ENCODE data around the gene SC5D.

Gene SC5D

GRCh38 chr11:121300313-121300971, 7.9 kb downstream of the SC5D start:
- no peak overlapping the region for H3K4me3 ChIP-seq
- peaks cover 13% of the 10 kb centered on the region for H3K36me3 ChIP-seq (replicated peaks)
- H3K9me3 ChIP-seq, result no peaks in the 10 kb centered on the region
- peaks cover 6% of the 10 kb centered on the region for H3K4me1 ChIP-seq
- DNase-seq (ENCODE audit: low spot score in 2 of 2), result peak in 1 of 2 experiments; percentile 8
- in situ Hi-C loops (cut with MboI; ENCODE audit: low sequenced_read_pairs), result no loop called here
- H3K27me3 ChIP-seq (ENCODE audit: low read depth), result no peaks in the 10 kb centered on the region

- Histone ChIP-seq H3K27me3 (ENCODE audit: low read depth) (no peaks in the 10 kb centered on the region), H3K4me1 (peaks cover 6% of the 10 kb centered on the region), H3K4me3 (no peak overlapping the region), H3K36me3 (replicated peaks) (peaks cover 19% of the 10 kb centered on the region), H3K9me3 (no peaks in the 10 kb centered on the region)
- DNase-seq (ENCODE audit: low spot score in 2 of 2), result no peak
- in situ Hi-C loops (cut with MboI; ENCODE audit: low sequenced_read_pairs), result no loop called here
These were observed 8.6 kb downstream of the SC5D start for GRCh38 chr11:121300972-121301699.

- in situ Hi-C loops (cut with MboI; ENCODE audit: low sequenced_read_pairs), result no loop called here
- no peak overlapping the region for H3K4me3 ChIP-seq
- H3K36me3 ChIP-seq (replicated peaks), result peaks cover 36% of the 10 kb centered on the region
- H3K9me3 ChIP-seq, result no peaks in the 10 kb centered on the region
- no peaks in the 10 kb centered on the region for H3K27me3 ChIP-seq (ENCODE audit: low read depth)
- DNase-seq (ENCODE audit: low spot score in 2 of 2), result no peak
- H3K4me1 ChIP-seq, result peaks cover 6% of the 10 kb centered on the region
These were observed 12.2 kb downstream of the SC5D start for GRCh38 chr11:121304759-121305158.

- Histone ChIP-seq H3K36me3 (replicated peaks) (peaks cover 36% of the 10 kb centered on the region), H3K4me1 (no peaks in the 10 kb centered on the region), H3K4me3 (no peak overlapping the region), H3K9me3 (no peaks in the 10 kb centered on the region), H3K27me3 (ENCODE audit: low read depth) (no peaks in the 10 kb centered on the region)
- no peak for DNase-seq (ENCODE audit: low spot score in 2 of 2)
- in situ Hi-C loops (cut with MboI; ENCODE audit: low sequenced_read_pairs), result no loop called here
These were observed 16.2 kb downstream of the SC5D start for GRCh38 chr11:121308816-121309215.

- H3K4me3 ChIP-seq, result no peak overlapping the region
- in situ Hi-C loops (cut with MboI; ENCODE audit: low sequenced_read_pairs), result no loop called here
- no peak for DNase-seq (ENCODE audit: low spot score in 2 of 2)
- H3K9me3 ChIP-seq, result no peaks in the 10 kb centered on the region
- H3K36me3 ChIP-seq (replicated peaks), result peaks cover 29% of the 10 kb centered on the region
- no peaks in the 10 kb centered on the region for H3K4me1 ChIP-seq
- no peaks in the 10 kb centered on the region for H3K27me3 ChIP-seq (ENCODE audit: low read depth)
These were observed 17.1 kb downstream of the SC5D start for GRCh38 chr11:121309688-121310087.

GRCh38 chr11:121310908-121311307, 18.3 kb downstream of the SC5D start:
- no peak for DNase-seq (ENCODE audit: low spot score in 2 of 2)
- no peaks in the 10 kb centered on the region for H3K27me3 ChIP-seq (ENCODE audit: low read depth)
- in situ Hi-C loops (cut with MboI; ENCODE audit: low sequenced_read_pairs), result no loop called here
- no peaks in the 10 kb centered on the region for H3K9me3 ChIP-seq
- no peak overlapping the region for H3K4me3 ChIP-seq
- peaks cover 18% of the 10 kb centered on the region for H3K36me3 ChIP-seq (replicated peaks)
- H3K4me1 ChIP-seq, result no peaks in the 10 kb centered on the region

GRCh38 chr11:121311373-121311772, 18.8 kb downstream of the SC5D start:
- no peaks in the 10 kb centered on the region for H3K9me3 ChIP-seq
- peaks cover 14% of the 10 kb centered on the region for H3K36me3 ChIP-seq (replicated peaks)
- DNase-seq (ENCODE audit: low spot score in 2 of 2), result no peak
- no peaks in the 10 kb centered on the region for H3K4me1 ChIP-seq
- no peaks in the 10 kb centered on the region for H3K27me3 ChIP-seq (ENCODE audit: low read depth)
- H3K4me3 ChIP-seq, result no peak overlapping the region
- in situ Hi-C loops (cut with MboI; ENCODE audit: low sequenced_read_pairs), result no loop called here

- Histone ChIP-seq H3K27me3 (ENCODE audit: low read depth) (no peaks in the 10 kb centered on the region), H3K4me3 (no peak overlapping the region), H3K36me3 (replicated peaks) (peaks cover 3% of the 10 kb centered on the region; the same call in 1 of the 2 replicates), H3K4me1 (no peaks in the 10 kb centered on the region), H3K9me3 (no peaks in the 10 kb centered on the region)
- DNase-seq (ENCODE audit: low spot score in 2 of 2), result no peak
- in situ Hi-C loops (cut with MboI; ENCODE audit: low sequenced_read_pairs), result no loop called here
These were observed 19.9 kb downstream of the SC5D start for GRCh38 chr11:121312483-121312882.

- DNase-seq (ENCODE audit: low spot score in 2 of 2), result peak; percentile 43 to 61
- Histone ChIP-seq H3K9me3 (no peaks in the 10 kb centered on the region), H3K36me3 (replicated peaks) (no peaks in the 10 kb centered on the region), H3K27me3 (ENCODE audit: low read depth) (no peaks in the 10 kb centered on the region), H3K4me3 (no peak overlapping the region), H3K4me1 (no peaks in the 10 kb centered on the region)
- in situ Hi-C loops (cut with MboI; ENCODE audit: low sequenced_read_pairs), result no loop called here
These were observed 26.6 kb downstream of the SC5D start for GRCh38 chr11:121318848-121319834.

- Histone ChIP-seq H3K36me3 (replicated peaks) (no peaks in the 10 kb centered on the region), H3K9me3 (no peaks in the 10 kb centered on the region), H3K27me3 (ENCODE audit: low read depth) (0 out of 2 replicates have a peak, but pooled peaks cover 3% of the 10 kb centered on the region), H3K4me3 (no peak overlapping the region), H3K4me1 (no peaks in the 10 kb centered on the region)
- DNase-seq (ENCODE audit: low spot score in 2 of 2), result no peak
- in situ Hi-C loops (cut with MboI; ENCODE audit: low sequenced_read_pairs), result loop anchor here (5.0 kb wide), 1 partner anchor 271 kb away; no protein-coding TSS in a partner anchor
These were observed 29.2 kb downstream of the SC5D start for GRCh38 chr11:121321614-121322243.

GRCh38 chr11:121323046-121323607, 30.6 kb downstream of the SC5D start:
- in situ Hi-C loops (cut with MboI; ENCODE audit: low sequenced_read_pairs), result loop anchor here (5.0 kb wide), 1 partner anchor 269 kb away; no protein-coding TSS in a partner anchor
- Histone ChIP-seq H3K4me3 (no peak overlapping the region), H3K9me3 (no peaks in the 10 kb centered on the region), H3K4me1 (no peaks in the 10 kb centered on the region), H3K27me3 (ENCODE audit: low read depth) (peaks cover 9% of the 10 kb centered on the region; the same call in 1 of the 2 replicates), H3K36me3 (replicated peaks) (no peaks in the 10 kb centered on the region)
- DNase-seq (ENCODE audit: low spot score in 2 of 2), result no peak

- in situ Hi-C loops (cut with MboI; ENCODE audit: low sequenced_read_pairs), result no loop called here
These were observed 33.7 kb downstream of the SC5D start for GRCh38 chr11:121326230-121326629.

GRCh38 chr11:121327553-121327952, 35.0 kb downstream of the SC5D start:
- in situ Hi-C loops (cut with MboI; ENCODE audit: low sequenced_read_pairs), result no loop called here
- H3K4me3 ChIP-seq, result no peak overlapping the region
- no peaks in the 10 kb centered on the region for H3K36me3 ChIP-seq (replicated peaks)
- H3K4me1 ChIP-seq, result no peaks in the 10 kb centered on the region
- no peak for DNase-seq (ENCODE audit: low spot score in 2 of 2)
- H3K9me3 ChIP-seq, result no peaks in the 10 kb centered on the region
- peaks cover 9% of the 10 kb centered on the region; the same call in 1 of the 2 replicates for H3K27me3 ChIP-seq (ENCODE audit: low read depth)

More at GRCh38 chr11:121326230-121326629, 33.7 kb downstream of the SC5D start:
- DNase-seq (ENCODE audit: low spot score in 2 of 2), result no peak
- Histone ChIP-seq H3K4me3 (no peak overlapping the region), H3K27me3 (ENCODE audit: low read depth) (peaks cover 9% of the 10 kb centered on the region; the same call in 1 of the 2 replicates), H3K36me3 (replicated peaks) (no peaks in the 10 kb centered on the region), H3K9me3 (no peaks in the 10 kb centered on the region), H3K4me1 (no peaks in the 10 kb centered on the region)

Measured in HAP-1 (cell line).